OCI-LY1 (cell line): ENCODE data around the gene SKAP1.

Source experiments
- H2AFZ ChIP-seq: fragments of 200-600 bp; sonication (generic), shearing (Covaris generic); 2 replicates; pipeline ENCODE4 v1.6.0; 2014; ENCODE audit warnings: antibody characterized with exemption, mild to moderate bottlenecking, low read length
- H3F3A ChIP-seq: fragments of 200-600 bp; sonication (generic), shearing (Covaris generic); 2 replicates; pipeline ENCODE4 v1.6.0; 2014; ENCODE audit warnings: mild to moderate bottlenecking, antibody characterized with exemption, low read length, moderate library complexity; ENCODE audit not compliant: insufficient read depth
- H3K27ac ChIP-seq: fragments of 200-600 bp; sonication (generic); 2 replicates; pipeline ENCODE4 v1.5.1; 2014; ENCODE audit warnings: low read length, mixed run types, mild to moderate bottlenecking, low read depth; ENCODE audit not compliant: poor library complexity, severe bottlenecking
- H3K27me3 ChIP-seq: fragments of 200-600 bp; sonication (generic); 2 replicates; pipeline ENCODE4 v1.6.0; 2014; ENCODE audit warnings: antibody characterized with exemption, mild to moderate bottlenecking, low read length, moderate library complexity; ENCODE audit not compliant: insufficient read depth
- H3K36me3 ChIP-seq: fragments of 200-600 bp; sonication (generic); 2 replicates; pipeline ENCODE4 v1.6.1; 2014; ENCODE audit warnings: mild to moderate bottlenecking, antibody characterized with exemption, low read length, moderate library complexity, mixed read lengths; ENCODE audit not compliant: insufficient read depth
- H3K4me1 ChIP-seq: fragments of 200-600 bp; sonication (generic); 2 replicates; pipeline ENCODE4 v1.5.1; 2014; ENCODE audit warnings: mild to moderate bottlenecking, low read length, moderate library complexity; ENCODE audit not compliant: insufficient read depth, severe bottlenecking
- H3K4me2 ChIP-seq: fragments of 200-600 bp; sonication (generic), shearing (Covaris generic); 2 replicates; pipeline ENCODE4 v1.6.1; 2014; ENCODE audit warnings: low read length
- H3K4me3 ChIP-seq: fragments of 200-600 bp; sonication (generic); 2 replicates; pipeline ENCODE4 v1.5.1; 2014; ENCODE audit warnings: low read length, low read depth, mild to moderate bottlenecking, mixed read lengths; ENCODE audit not compliant: poor library complexity, severe bottlenecking
- H3K79me2 ChIP-seq: fragments of 200-600 bp; shearing (Covaris generic); 2 replicates; pipeline ENCODE4 v1.6.1; 2016; ENCODE audit warnings: mixed run types, low read length, mixed read lengths; ENCODE audit not compliant: insufficient read depth
- H3K9ac ChIP-seq: fragments of 200-600 bp; sonication (generic), shearing (Covaris generic); 2 replicates; pipeline ENCODE4 v1.6.1; 2014; ENCODE audit warnings: mild to moderate bottlenecking, low read length, mixed read lengths
- H3K9me2 ChIP-seq: fragments of 200-600 bp; sonication (generic), shearing (Covaris generic); 2 replicates; pipeline ENCODE4 v1.6.1; 2014; ENCODE audit warnings: low read depth, mild to moderate bottlenecking, low read length, mixed read lengths
- H3K9me3 ChIP-seq: fragments of 200-600 bp; shearing (Covaris generic); 2 replicates; pipeline ENCODE4 v1.6.1; 2014; ENCODE audit warnings: low read length, mixed read lengths
- H4K20me1 ChIP-seq: fragments of 200-600 bp; sonication (generic), shearing (Covaris generic); 2 replicates; pipeline ENCODE4 v1.6.0; 2016; ENCODE audit warnings: mild to moderate bottlenecking, low read length; ENCODE audit not compliant: insufficient read depth
- CTCF ChIP-seq: fragments of 200-600 bp; sonication (generic), shearing (Covaris generic); IDR thresholded peaks from 2 replicates; pipeline ENCODE4 v1.5.1; 2017; ENCODE audit warnings: mild to moderate bottlenecking, antibody characterized with exemption, low read length, moderate library complexity, mixed read lengths
- EZH2 ChIP-seq: fragments of 200-600 bp; sonication (generic), shearing (Covaris generic); IDR thresholded peaks from 2 replicates; pipeline ENCODE4 v1.8.0; 2017; ENCODE audit warnings: borderline replicate concordance, mixed run types, mild to moderate bottlenecking, antibody characterized with exemption, low read length, moderate library complexity, mixed read lengths

Gene SKAP1

DNA sequence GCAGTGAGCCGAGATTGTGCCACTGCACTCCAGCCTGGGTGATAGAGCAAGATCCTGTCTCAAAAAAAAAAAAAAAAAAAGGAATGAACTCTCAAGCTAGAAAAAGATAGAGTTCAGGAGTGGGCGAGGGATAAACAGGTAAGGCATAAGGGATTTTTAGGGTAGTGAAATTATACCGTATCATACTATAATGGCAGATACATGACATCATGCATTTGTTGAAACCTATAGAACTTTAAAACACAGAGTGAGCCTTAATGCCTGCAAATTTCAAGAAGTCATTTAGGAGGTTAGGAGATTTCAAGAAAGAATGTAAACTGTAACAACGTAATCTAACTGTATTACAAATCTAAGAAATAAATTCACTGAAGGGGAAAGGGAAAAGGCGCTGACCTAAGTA is 20.4 kb downstream of the SKAP1 start:
- no peaks in the 10 kb centered on the region for H4K20me1 ChIP-seq
- H3K4me1 ChIP-seq: no peaks in the 10 kb centered on the region
- H3K27me3 ChIP-seq: no peaks in the 10 kb centered on the region
- no peaks in the 10 kb centered on the region for H3K9me3 ChIP-seq
- no peaks in the 10 kb centered on the region for H3K36me3 ChIP-seq
- H3K9me2 ChIP-seq: no peaks in the 10 kb centered on the region
- no peaks in the 10 kb centered on the region for H3F3A ChIP-seq
- no peak overlapping the region for H3K4me2 ChIP-seq
- H3K9ac ChIP-seq: no peak overlapping the region
- no peak overlapping the region for H3K27ac ChIP-seq
- no peak overlapping the region for H2AFZ ChIP-seq
- no peak for TF ChIP-seq EZH2
- TF ChIP-seq CTCF: no peak
- no peaks in the 10 kb centered on the region for H3K79me2 ChIP-seq
- H3K4me3 ChIP-seq: no peak overlapping the region

DNA sequence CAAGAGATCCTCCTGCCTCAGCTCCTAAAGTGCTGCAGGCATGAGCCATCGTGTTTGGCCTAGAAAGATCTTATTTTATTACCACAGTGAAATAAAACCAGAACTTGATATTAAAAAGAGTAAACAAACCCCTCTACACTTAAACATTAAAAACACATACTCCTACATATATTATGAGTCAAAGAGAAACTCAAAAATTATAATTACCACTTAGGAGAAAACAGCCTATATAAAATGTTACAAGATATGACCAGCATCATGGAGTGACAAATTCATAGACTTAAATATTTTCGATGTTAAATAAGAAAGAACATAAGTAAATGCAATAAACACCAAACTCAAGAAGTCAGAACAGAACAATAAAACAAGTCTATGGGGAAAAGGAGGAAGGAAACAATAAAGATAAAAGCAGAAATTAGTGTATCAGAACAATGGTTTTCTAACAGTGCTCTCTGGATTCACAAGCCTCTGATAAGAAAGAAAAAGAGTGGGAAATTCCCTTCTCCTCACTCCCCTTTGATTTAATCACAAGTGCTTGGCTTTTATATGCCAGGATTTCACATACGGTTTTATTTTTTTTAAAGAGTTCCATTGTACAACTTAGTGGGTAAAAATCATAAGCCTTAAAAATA is 23.0 kb downstream of the SKAP1 start:
- Histone ChIP-seq H3K36me3 (no peaks in the 10 kb centered on the region), H4K20me1 (no peaks in the 10 kb centered on the region), H3K4me2 (no peak overlapping the region), H3K4me3 (no peak overlapping the region), H3K9me2 (no peaks in the 10 kb centered on the region), H3K27me3 (no peaks in the 10 kb centered on the region), H3K4me1 (no peaks in the 10 kb centered on the region), H3F3A (no peaks in the 10 kb centered on the region), H3K27ac (no peak overlapping the region), H2AFZ (no peak overlapping the region), H3K9ac (no peak overlapping the region), H3K79me2 (no peaks in the 10 kb centered on the region), H3K9me3 (no peaks in the 10 kb centered on the region)
- TF ChIP-seq CTCF (no peak), EZH2 (no peak)

GRCh38 chr17:48394821-48395220 is 35.2 kb downstream of the SKAP1 start:
- no peak overlapping the region for H3K9ac ChIP-seq
- no peaks in the 10 kb centered on the region for H3K9me2 ChIP-seq
- H3K4me2 ChIP-seq: no peak overlapping the region
- no peaks in the 10 kb centered on the region for H3K4me1 ChIP-seq
- TF ChIP-seq EZH2 (no peak), CTCF (no peak)
- H3F3A ChIP-seq: no peaks in the 10 kb centered on the region
- no peaks in the 10 kb centered on the region for H3K79me2 ChIP-seq
- H2AFZ ChIP-seq: no peak overlapping the region
- H4K20me1 ChIP-seq: no peaks in the 10 kb centered on the region
- H3K27ac ChIP-seq: no peak overlapping the region
- H3K9me3 ChIP-seq: no peaks in the 10 kb centered on the region
- no peaks in the 10 kb centered on the region for H3K36me3 ChIP-seq
- H3K4me3 ChIP-seq: no peak overlapping the region
- no peaks in the 10 kb centered on the region for H3K27me3 ChIP-seq
